Measurements from ENCODE around the gene STX1B.

STX1B gene

DNA sequence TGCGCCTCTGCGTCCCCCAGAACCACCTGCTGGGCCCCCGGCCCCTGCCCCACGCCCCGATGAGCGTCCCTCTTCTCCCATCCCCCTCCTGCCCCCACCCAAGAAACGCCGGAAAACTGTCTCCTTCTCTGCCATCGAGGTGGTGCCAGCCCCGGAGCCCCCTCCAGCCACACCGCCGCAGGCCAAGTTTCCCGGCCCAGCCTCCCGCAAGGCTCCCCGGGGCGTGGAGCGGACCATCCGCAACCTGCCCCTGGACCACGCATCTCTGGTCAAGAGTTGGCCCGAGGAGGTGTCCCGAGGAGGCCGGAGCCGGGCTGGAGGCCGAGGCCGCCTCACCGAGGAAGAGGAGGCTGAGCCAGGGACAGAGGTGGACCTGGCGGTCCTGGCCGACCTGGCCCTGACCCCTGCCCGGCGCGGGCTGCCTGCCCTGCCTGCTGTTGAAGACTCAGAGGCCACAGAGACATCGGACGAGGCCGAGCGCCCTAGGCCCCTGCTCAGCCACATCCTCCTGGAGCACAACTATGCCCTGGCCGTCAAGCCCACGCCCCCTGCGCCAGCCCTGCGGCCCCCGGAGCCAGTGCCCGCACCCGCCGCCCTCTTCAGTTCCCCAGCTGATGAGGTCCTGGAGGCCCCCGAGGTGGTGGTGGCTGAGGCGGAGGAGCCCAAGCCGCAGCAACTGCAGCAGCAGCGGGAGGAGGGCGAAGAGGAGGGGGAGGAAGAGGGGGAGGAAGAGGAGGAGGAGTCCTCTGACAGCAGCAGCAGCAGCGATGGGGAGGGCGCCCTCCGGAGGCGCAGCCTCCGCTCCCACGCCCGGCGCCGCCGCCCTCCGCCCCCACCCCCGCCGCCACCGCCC lies 31.0 kb downstream of the STX1B start:
- no peak for DNase-seq (ENCODE audit: low read depth)

DNA sequence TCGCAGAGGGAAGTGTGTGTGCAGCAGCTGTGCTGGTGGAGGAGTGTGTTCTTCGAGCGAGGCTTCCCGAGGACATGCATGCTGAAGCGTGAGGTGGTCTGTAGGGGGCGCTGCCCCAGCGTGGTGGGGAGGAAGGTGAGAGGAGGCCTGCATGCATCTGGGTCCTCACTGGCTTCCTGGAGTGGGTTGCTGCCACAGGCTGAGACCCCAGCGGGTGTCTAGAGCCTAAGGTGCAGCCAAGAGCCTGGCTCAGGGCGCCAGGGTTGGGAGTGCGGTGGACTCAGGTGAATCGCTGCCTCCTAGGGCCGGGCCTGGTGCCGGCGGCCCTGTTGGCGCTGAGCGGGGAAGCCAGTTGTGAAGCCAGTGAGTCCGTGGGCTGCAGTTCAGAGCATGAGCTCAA lies 32.9 kb downstream of the STX1B start:
- DNase-seq (ENCODE audit: low read depth): no peak

DNA sequence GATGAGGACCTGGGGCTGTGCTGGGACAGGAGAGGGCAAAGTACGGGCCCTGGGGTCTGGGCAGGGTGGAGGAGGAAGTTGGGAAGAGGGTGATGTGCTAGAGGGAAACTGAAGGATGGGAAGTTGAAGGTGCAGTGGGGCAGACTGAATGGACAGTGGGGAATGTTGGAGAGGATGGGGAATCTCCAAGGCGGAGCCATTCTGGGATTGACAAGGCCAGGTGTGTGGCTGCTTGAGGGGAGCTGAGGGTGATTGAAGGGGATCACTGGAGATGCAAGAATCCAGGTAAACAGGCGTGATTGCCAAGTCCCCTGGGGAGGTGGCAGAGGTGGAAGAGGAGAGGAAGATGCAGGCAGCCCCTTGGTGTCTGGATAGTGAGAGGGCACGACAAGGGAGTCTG lies 34.0 kb downstream of the STX1B start:
- no peak for DNase-seq (ENCODE audit: low read depth)

DNA sequence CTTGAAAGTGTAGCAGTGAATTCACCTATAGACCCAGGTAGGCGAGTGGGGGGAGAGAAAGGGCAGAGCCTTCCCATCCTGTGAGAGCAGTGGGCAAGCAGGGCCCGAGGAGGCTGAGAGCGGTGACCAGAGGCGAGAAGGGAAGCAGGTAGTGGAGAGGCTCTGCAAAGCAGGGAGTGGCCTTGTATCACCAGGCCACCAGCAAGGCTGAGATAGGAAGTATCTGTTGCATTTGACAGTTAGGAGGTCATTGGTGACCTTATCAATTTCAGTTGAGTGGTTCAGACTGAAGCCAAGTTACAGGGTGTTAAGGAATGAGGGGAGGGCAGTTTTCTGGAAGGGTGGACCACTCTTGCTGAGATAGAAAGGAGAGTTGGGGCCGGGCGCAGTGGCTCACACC lies 36.1 kb downstream of the STX1B start:
- no peak for DNase-seq (ENCODE audit: low read depth)

DNA sequence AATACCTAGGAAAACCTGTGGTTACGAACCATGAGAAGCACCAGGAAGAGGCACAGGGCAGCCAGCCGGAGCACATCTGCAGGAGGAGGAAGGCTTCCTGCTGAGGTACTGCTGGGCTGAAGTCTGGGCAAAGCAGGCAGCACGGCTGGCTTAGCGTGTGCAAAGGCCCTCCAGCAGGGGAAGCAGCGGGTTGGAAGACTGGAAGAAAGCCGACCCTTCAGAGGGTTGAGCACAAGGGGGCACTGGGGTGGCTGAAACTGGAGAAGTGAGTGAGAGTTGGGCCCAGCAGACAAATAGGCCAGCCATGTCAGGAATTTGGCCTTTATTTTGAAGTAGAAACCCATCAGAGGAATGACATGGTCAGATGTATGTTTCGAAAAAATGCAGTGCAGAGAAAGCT lies 37.6 kb downstream of the STX1B start:
- DNase-seq (ENCODE audit: low read depth): no peak

DNA sequence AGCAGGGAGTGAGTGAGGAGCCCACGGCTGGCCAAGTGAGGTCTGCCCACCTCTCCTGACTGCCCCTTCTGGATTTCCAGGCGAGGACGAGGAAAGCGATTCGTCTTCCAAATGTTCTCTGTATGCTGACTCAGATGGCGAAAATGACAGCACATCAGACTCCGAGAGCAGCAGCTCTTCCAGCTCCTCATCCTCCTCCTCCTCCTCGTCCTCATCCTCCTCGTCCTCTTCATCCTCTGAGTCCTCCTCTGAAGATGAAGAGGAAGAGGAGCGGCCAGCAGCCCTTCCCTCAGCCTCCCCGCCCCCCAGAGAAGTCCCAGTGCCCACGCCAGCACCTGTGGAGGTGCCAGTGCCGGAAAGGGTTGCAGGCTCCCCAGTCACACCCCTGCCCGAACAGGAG lies 39.1 kb downstream of the STX1B start:
- no peak for DNase-seq (ENCODE audit: low read depth)

DNA sequence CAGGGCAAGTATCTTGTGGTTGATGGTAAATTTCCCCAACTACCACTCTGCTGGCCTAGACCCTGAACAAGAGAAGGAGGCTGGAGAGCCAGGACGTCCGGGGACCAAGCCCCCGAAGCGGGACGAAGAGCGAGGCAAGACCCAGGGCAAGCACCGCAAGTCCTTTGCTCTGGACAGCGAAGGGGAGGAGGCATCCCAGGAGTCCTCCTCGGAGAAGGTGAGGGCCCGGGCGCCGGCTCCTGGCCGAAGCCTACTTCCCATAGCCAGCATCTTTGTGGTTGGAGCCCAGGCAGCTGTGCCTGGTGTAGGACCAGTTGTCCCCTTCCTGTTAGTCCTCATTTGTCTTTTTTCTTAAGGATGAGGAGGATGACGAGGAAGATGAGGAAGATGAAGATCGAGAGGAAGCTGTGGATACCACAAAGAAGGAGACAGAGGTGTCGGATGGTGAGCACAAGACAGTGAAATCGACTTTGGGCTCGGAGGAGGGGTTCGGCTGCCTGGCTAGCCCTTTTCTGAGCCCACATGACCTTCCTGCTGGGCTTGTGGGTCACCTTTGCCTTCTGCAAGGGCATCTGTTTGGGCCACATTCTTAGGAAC lies 41.1 kb downstream of the STX1B start:
- no peak for DNase-seq (ENCODE audit: low read depth)

DNA sequence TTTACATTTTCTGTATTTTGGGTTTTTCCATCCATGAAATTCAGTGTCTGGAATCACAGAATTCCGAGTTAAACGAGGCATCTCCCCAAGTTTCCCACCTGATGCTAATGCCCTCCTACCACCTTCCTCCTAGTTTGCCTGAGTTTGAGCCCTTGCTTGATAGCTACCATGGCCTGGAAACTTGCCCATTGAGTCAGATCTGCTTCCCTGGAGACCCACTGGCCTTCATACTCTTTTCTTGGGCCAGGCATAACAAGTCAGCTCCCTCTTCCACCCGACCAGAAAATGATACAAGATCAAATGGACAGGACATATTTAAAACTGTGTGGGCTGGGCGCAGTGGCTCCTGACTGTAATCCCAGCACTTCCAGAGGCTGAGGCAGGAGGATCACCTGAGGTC lies 42.6 kb downstream of the STX1B start:
- DNase-seq (ENCODE audit: low read depth): no peak

DNA sequence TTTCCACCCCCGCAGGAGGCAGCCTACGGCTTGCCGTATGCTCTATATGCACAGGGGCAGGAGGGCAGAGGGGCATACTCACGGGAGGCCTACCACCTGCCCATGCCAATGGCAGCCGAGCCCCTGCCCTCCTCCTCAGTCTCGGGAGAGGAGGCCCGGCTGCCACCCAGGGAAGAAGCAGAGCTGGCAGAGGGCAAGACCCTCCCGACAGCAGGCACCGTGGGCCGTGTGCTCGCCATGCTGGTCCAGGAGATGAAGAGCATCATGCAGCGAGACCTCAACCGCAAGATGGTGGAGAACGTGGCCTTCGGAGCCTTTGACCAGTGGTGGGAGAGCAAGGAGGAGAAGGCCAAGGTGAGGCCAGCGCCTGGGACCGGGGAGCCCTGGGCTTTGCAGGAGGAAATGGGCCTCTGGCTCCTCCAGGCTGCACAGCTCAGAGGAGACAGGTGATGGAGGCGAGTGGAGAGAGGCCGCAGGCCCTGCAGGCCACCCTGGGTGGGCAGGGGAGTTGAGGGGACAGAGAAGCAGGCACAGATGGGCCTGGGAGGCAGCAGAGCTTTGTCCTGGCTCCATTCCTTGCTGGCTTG lies 44.3 kb downstream of the STX1B start:
- no peak for DNase-seq (ENCODE audit: low read depth)

DNA sequence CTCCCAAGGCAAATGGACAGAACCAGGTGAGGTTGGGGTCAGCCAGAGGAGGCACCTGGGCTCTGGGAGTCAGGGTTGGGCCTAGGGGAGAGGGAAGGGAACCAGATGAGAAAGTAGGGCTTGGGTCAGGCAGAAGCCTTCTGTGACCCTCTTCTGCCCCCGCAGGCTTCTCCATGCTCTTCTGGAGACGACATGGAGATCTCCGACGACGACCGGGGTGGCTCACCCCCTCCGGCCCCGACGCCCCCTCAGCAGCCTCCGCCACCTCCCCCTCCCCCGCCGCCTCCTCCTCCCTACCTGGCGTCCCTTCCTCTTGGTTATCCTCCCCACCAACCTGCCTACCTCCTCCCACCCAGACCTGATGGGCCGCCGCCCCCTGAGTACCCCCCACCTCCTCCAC lies 45.0 kb downstream of the STX1B start:
- DNase-seq (ENCODE audit: low read depth): no peak

DNA sequence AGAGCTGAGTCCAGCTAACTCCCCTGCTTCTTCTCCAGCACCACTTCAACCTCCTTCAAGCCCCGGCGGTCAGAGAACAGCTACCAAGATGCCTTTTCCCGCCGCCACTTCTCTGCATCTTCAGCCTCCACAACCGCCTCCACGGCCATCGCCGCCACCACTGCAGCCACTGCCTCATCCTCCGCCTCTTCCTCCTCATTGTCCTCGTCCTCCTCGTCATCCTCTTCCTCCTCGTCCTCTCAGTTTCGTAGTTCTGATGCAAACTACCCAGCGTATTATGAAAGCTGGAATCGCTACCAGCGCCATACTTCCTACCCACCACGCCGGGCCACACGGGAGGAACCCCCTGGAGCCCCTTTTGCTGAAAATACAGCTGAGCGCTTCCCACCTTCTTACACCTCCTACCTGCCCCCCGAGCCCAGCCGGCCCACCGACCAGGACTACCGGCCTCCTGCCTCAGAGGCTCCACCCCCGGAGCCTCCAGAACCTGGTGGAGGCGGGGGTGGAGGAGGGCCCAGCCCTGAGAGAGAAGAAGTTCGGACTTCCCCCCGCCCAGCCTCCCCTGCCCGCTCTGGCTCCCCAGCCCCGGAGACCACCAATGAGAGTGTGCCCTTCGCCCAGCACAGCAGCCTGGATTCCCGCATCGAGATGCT lies 45.7 kb downstream of the STX1B start:
- no peak for DNase-seq (ENCODE audit: low read depth)

DNA sequence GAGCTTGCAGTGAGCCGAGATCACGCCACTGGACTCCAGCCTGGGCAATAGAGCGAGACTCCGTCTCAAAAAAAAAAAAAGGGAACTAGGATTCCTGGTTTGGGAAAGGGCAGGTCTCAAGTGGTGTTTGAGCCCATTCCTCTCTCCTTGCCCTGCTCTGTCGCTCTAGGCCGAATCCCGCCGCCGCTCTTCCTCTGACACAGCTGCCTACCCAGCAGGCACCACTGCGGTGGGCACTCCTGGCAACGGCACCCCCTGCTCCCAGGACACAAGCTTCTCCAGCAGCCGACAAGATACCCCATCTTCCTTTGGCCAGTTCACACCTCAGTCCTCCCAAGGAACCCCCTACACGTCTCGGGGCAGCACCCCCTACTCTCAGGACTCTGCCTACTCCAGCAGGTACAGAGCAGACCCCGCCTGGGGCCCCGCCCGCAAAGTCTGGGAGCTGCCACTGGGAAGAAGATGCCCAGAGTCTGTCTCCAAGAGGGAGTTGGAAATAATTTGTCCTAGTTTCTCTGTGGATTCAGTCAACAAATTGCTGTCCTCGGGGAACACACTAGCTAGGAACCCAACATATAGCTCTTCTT lies 46.4 kb downstream of the STX1B start:
- no peak for DNase-seq (ENCODE audit: low read depth)

DNA sequence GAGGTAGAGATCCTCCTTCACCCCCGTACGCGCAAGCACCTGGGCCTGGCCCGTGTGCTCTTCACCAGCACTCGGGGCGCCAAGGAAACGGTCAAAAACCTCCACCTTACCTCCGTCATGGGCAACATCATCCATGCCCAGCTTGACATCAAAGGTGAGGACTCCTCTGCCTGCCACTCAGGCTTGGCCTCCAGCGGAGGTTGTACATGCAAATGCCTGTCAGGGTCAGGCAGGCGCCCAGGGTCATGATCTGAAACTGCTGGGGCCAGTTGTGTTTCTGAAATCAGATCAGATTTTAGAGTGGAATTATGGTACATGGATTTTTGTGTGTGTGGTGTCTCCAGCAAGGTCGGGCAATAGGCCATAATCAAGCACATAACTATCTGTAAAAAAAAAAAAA lies 49.1 kb downstream of the STX1B start:
- no peak for DNase-seq (ENCODE audit: low read depth)

DNA sequence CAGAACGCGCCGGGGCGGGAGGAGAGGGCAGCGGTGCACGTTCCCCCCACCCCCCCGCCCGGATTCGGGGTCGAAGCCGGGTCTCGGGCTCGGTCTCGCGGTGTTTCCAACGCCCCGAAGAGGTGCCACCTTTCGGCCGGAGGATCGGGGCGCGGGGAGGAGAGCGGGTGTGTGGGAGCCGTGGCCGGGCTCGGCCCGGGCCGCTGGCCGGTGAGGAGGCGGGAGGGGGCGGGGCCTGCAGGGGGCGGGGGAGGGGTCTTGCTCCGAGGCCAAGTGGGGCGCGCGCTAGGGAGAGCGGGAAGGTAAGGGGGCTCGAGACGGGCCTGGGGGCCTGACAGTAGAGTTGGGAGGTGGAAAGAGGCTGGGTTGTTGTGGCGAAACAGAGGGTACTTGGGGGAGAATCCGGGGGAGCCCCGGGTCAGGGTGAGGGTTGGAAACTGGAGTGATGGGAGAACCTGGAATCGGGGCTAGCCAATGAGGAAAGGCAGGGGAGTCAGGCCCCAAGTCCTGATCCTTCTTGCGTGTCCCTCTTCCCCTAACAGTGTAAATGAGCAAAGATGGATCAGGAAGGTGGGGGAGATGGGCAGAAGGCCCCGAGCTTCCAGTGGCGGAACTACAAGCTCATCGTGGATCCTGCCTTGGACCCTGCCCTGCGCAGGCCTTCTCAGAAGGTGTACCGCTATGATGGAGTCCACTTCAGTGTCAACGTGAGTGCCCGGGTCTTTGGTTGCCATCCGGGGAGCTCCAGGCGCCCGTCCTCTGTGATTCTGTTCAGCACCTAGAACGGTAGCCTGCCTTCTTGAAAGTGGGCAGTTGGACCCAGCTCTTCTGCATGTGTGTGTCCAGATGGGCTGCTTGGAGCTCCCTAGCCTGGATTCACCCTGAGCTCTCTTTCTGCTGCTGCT lies 52.0 kb downstream of the STX1B start:
- DNase-seq (ENCODE audit: low read depth): no peak

DNA sequence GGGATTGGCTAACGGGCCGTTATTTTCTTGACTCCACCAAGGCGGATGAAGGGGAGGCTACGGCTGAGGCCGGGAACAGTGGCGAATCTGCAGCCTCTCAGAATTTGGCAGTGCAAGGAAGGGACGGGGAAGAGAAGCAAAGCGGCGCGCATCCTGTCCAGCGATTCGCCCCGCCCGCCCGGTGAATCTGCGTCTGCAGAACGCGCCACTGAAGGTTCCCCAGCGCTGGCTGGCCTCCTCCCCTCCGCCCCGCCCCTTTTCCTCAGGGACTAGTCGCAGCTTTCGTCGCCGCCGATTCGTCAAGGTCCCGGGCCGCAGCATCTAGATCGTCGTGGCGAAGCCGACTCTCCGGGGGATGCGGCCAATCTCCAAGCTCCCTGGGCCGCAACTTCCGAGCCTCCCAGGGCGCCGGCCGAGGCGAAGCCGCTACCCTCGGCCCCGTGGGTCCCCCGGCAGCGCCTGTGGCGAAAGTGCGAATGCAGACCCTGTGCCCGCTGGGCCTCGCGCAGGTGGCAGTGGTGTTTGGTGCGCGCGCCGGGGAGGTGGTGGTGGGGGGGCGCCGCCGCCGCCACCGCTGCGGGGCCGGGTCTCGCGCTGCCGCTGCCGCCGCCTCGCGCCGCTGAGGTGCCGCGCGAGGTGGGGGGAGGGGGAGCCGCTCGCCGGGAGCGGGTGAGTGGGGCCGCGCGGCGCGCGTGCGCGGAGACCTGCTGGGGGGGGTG lies 52.8 kb downstream of the STX1B start, which contains the start of gene SETD1A:
TSS of gene SETD1A (plus strand) at position 299 of the 719 bp plus-strand sequence. CDS start 978 bp downstream, outside the sequence.
- DNase-seq (ENCODE audit: low read depth): peak; percentile 98

DNA sequence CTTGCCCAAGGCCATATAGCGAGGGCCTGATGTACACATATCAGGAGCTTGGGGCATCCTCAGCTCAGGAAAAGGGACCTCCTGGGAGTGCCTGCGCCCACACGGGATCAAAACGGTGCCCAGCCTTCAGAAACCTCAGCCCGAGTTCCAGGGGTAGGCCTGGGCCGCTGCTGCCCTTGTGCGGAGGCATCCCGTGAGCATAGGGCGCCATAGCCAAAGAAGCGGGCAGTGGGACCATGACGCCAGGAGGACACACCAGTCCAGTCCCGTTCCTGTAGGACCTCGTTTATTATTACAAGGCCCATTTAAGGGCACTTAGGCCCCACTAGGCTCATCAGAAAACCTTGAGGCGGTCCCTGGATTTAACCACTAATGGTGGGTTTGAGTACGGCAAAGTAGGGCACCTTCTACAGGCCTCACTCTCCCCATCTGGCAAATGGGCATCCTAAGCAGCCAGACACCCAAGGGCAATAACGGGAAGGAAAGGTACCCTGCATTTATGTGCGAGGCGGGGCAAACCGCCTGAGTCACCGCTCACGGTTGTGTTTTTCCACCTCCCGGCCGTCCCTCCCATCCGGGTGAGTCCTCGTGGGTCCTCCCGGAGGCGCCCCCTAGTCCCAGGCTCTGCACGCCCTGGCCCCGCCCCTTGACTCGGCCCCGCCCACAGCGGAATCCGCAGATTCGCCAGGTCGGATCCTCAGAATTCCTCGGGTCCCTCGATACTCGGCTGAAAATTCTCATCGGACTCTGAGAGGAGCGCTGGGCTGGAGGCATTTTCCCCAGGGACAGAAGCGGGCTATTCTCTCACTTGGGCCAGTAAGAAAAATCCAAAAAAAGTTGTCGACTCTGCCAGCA lies 53.6 kb downstream of the STX1B start:
- DNase-seq (ENCODE audit: low read depth): peak; percentile 81

DNA sequence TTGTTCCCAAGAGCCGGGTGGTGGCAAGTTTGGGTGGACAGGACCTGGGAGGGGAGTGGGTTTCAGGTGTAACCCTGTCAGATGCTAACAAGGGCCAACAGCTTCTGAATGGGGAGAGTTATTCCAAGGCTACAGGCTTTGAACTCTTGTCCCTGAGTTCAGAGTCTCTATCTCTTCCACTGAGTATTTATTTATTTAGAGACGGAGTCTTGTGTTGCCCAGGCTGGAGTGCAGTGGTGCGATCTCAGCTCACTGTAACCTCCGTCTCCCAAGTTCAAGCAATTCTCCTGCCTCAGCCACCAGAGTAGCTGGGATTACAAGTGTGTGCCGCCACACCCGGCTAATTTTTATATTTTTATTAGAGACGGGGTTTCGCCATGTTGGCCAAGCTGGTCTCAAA lies 55.4 kb downstream of the STX1B start:
- DNase-seq (ENCODE audit: low read depth): no peak

DNA sequence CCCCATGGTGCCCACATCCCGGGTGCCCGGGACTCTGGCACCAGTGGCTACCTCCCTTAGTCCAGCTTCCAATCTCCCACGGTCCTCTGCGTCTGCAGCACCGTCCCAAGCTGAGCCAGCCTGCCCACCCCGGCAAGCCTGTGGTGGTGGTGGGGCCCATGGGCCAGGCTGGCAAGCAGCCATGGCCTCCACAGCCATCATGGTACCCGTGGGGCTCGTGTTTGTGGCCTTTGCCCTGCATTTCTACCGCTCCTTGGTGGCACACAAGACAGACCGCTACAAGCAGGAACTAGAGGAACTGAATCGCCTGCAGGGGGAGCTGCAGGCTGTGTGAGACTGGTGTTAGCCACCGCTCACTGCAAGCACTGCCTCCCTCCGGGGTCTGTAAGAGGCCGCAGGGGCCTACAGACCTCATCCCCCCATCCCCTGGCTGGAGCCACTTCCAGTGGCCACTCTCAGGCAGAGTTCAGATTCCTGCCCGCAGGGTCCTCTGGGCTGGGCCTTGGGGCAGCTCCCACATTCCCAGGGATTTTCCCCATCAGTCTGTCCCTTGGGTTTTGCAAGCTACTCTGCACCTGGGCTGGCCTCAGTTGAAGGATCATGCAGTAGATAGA lies 56.8 kb downstream of the STX1B start:
- peak; percentile 33 for DNase-seq (ENCODE audit: low read depth)

DNA sequence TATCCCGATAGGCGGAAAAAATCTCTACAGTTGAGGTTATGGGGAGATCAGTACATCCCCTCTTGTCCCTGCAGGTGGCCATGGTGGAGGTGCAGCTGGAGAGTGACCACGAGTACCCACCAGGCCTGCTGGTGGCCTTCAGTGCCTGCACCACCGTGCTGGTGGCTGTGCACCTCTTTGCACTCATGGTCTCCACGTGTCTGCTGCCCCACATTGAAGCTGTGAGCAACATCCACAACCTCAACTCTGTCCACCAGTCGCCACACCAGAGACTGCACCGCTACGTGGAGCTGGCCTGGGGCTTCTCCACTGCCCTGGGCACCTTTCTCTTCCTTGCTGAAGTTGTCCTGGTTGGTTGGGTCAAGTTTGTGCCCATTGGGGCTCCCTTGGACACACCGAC lies 57.3 kb downstream of the STX1B start:
- DNase-seq (ENCODE audit: low read depth): no peak

Measured in stimulated activated CD8-positive, alpha-beta memory T cell treated with anti-CD3 and anti-CD28 coated beads, Interleukin-12 subunit alpha, Interleukin-12 subunit beta, amount 100 ng/mL, for 1 hour (primary cell).